Tibial nerve (tissue), 4 donors: ENCODE measurements around the gene RAB4B. TPM values are rescaled to one million over a fixed set of nuclear protein-coding genes. Genes with fewer than 3 reads are reported as not detected.

ENCODE experiments used
- DNase-seq, 2 donors: peaks; one replicate each; pipeline ENCODE4 v3.0.0-alpha.2; 2019; ENCODE audit warnings: low spot score in 2 of 2
- H3K27ac ChIP-seq, 4 donors: fragments of 200-600 bp; sonication (generic) in 3 of 4; one replicate each; pipeline ENCODE4 v1.5.1; 2017 to 2019; ENCODE audit warnings: mild to moderate bottlenecking in 1 of 4
- H3K27me3 ChIP-seq, 2 donors: fragments of 200-600 bp; sonication (generic) in 1 of 2; one replicate each; pipeline versions ENCODE4 v1.5.1 to v1.6.0; 2017 to 2019
- H3K36me3 ChIP-seq, 3 donors: fragments of 200-600 bp; sonication (generic); one replicate each; pipeline ENCODE4 v1.5.1; 2018 to 2019
- H3K4me1 ChIP-seq, 4 donors: fragments of 200-600 bp; sonication (generic) in 3 of 4; one replicate each; pipeline ENCODE4 v1.5.1; 2017 to 2019
- H3K4me3 ChIP-seq, 4 donors: fragments of 200-600 bp; sonication (generic) in 3 of 4; one replicate each; pipeline ENCODE4 v1.5.1; 2017 to 2019; ENCODE audit warnings: mild to moderate bottlenecking in 1 of 4, moderate library complexity in 1 of 4
- H3K9me3 ChIP-seq, 4 donors: fragments of 200-600 bp; sonication (generic) in 3 of 4; one replicate each; pipeline ENCODE4 v1.5.1; 2017 to 2019
- CTCF ChIP-seq, 5 experiments: fragments of 200-600 bp in 3 of 5; fragments of 450-650 bp in 2 of 5; sonication (generic) in 3 of 5; IDR thresholded peaks; one replicate each; pipeline ENCODE4 v1.5.1; 2016 to 2019; ENCODE audit warnings: antibody characterized with exemption in 5 of 5, mild to moderate bottlenecking in 3 of 5, moderate library complexity in 2 of 5
- EP300 ChIP-seq, 2 donors: sonication (generic); formaldehyde crosslinking; IDR thresholded peaks; one replicate each; pipeline ENCODE4 v1.6.1; 2017; ENCODE audit warnings: antibody characterized with exemption in 2 of 2, mild to moderate bottlenecking in 1 of 2
- POLR2A ChIP-seq, 2 donors: fragments of 450-650 bp; IDR thresholded peaks; one replicate each; pipeline ENCODE4 v1.6.1; 2017; ENCODE audit warnings: antibody characterized with exemption in 2 of 2, mild to moderate bottlenecking in 2 of 2, moderate library complexity in 2 of 2
- WGBS, 2 donors: methylation state at CpG; one replicate each; pipeline ENCODE4 v1.1.5; 2018; 5-methylcytosine and 5-hydroxymethylcytosine counted together
- total RNA-seq, 4 donors: library from RNA; depleted of rRNA; stranded (reverse); fragments of >200 nt; gene quantifications; one replicate each; pipeline ENCODE4 v1.1.0, GENCODE V29; 2016

Gene RAB4B
- total RNA-seq, 4 donors from 2014 or later: 38.3 to 66.6 (median 52.0) TPM

GRCh38 chr19:40775632-40776022 is 2.4 kb upstream of the RAB4B start:
- H3K27ac ChIP-seq: peak overlapping the region; percentile 60 to 97 (median 92)
- TF ChIP-seq EP300 (IDR thresholded peaks at IDR 0.05) (no peak), CTCF (IDR thresholded peaks at IDR 0.05) (no peak), POLR2A (IDR thresholded peaks at IDR 0.05) (no peak)
- no peaks in the 10 kb centered on the region for H3K9me3 ChIP-seq
- H3K4me1 ChIP-seq: peaks cover 0 to 37% (median 18%) of the 10 kb centered on the region in 4 donors
- no peak for DNase-seq
- H3K36me3 ChIP-seq: peaks cover 0 to 13% (median 0%) of the 10 kb centered on the region in 3 donors
- no peaks in the 10 kb centered on the region for H3K27me3 ChIP-seq
- WGBS, 2 donors: 48 to 51% methylated on average over 10 of the region's 10 CpGs
- H3K4me3 ChIP-seq: peak overlapping the region; percentile 16 to 95 (median 30)

- 57 to 62% methylated on average over 7 of the region's 7 CpGs for WGBS, 2 donors
- no peak for DNase-seq
- H3K27me3 ChIP-seq: no peaks in the 10 kb centered on the region
- peak overlapping the region; percentile 60 to 97 (median 92) for H3K27ac ChIP-seq
- peak overlapping the region in 3 of 4 donors; percentile 44 to 95 (median 81) for H3K4me3 ChIP-seq
- peaks cover 0 to 8% (median 0%) of the 10 kb centered on the region in 3 donors for H3K36me3 ChIP-seq
- no peak for TF ChIP-seq POLR2A (IDR thresholded peaks at IDR 0.05)
- TF ChIP-seq EP300 (IDR thresholded peaks at IDR 0.05): no peak
- TF ChIP-seq CTCF (IDR thresholded peaks at IDR 0.05): no peak
- peaks cover 0 to 37% (median 18%) of the 10 kb centered on the region in 4 donors for H3K4me1 ChIP-seq
- no peaks in the 10 kb centered on the region for H3K9me3 ChIP-seq
Observed at GRCh38 chr19:40776364-40776763, 1.7 kb upstream of the RAB4B start.

- H3K4me1 ChIP-seq: peaks cover 0 to 37% (median 18%) of the 10 kb centered on the region in 4 donors
- H3K27ac ChIP-seq: peak overlapping the region; percentile 87 to 97 (median 92)
- peak overlapping the region; percentile 44 to 95 (median 78) for H3K4me3 ChIP-seq
- H3K27me3 ChIP-seq: no peaks in the 10 kb centered on the region
- H3K9me3 ChIP-seq: no peaks in the 10 kb centered on the region
- WGBS, 2 donors: 7 to 8% methylated on average over 13 of the region's 13 CpGs
- TF ChIP-seq EP300 (IDR thresholded peaks at IDR 0.05): no peak
- TF ChIP-seq POLR2A (IDR thresholded peaks at IDR 0.05): no peak
- TF ChIP-seq CTCF (IDR thresholded peaks at IDR 0.05): peak in 1 of 5 experiments; percentile 9
- H3K36me3 ChIP-seq: peaks cover 0 to 7% (median 0%) of the 10 kb centered on the region in 3 donors
- peak; percentile 88 to 98 for DNase-seq
Observed at GRCh38 chr19:40776932-40777644, 959 bp upstream of the RAB4B start.

- H3K27ac ChIP-seq: peak overlapping the region; percentile 87 to 97 (median 92)
- no peak for DNase-seq
- peaks cover 0 to 12% (median 0%) of the 10 kb centered on the region in 3 donors for H3K36me3 ChIP-seq
- 1% methylated on average over 10 of the region's 10 CpGs for WGBS, 2 donors
- peak overlapping the region; percentile 44 to 95 (median 78) for H3K4me3 ChIP-seq
- no peaks in the 10 kb centered on the region for H3K9me3 ChIP-seq
- peaks cover 0 to 37% (median 18%) of the 10 kb centered on the region in 4 donors for H3K4me1 ChIP-seq
- TF ChIP-seq CTCF (IDR thresholded peaks at IDR 0.05): no peak
- TF ChIP-seq POLR2A (IDR thresholded peaks at IDR 0.05): no peak
- TF ChIP-seq EP300 (IDR thresholded peaks at IDR 0.05): no peak
- no peaks in the 10 kb centered on the region for H3K27me3 ChIP-seq
Observed at GRCh38 chr19:40777645-40777936, 456 bp upstream of the RAB4B start.

GRCh38 chr19:40778706-40779284 is 748 bp downstream of the RAB4B start:
- Histone ChIP-seq H3K4me1 (peaks cover 0 to 37% (median 18%) of the 10 kb centered on the region in 4 donors), H3K9me3 (no peaks in the 10 kb centered on the region), H3K4me3 (peak overlapping the region; percentile 51 to 95 (median 78)), H3K27me3 (no peaks in the 10 kb centered on the region), H3K27ac (peak overlapping the region; percentile 83 to 97 (median 89)), H3K36me3 (peaks cover 0 to 22% (median 0%) of the 10 kb centered on the region in 3 donors)
- 7 to 9% methylated on average over 7 of the region's 7 CpGs for WGBS, 2 donors
- TF ChIP-seq POLR2A (IDR thresholded peaks at IDR 0.05): no peak
- TF ChIP-seq EP300 (IDR thresholded peaks at IDR 0.05): no peak
- no peak for TF ChIP-seq CTCF (IDR thresholded peaks at IDR 0.05)
- DNase-seq: no peak
